ENCODE results near the gene CD86. TPM values are rescaled to one million over a fixed set of nuclear protein-coding genes. Genes with fewer than 3 reads are reported as not detected.

Gene CD86
- total RNA-seq, 1 donor, result not detected

- TF ChIP-seq CTCF (IDR thresholded peaks at IDR 0.05; ENCODE audit: insufficient read depth, low read length), result no peak
- H3K4me3 ChIP-seq (ENCODE audit: low read depth, low read length), result no peak overlapping the region
- no peak for DNase-seq (ENCODE audit: low read depth)
These were observed 2.5 kb downstream of the CD86 start for GRCh38 chr3:122057671-122058070.

- no peak overlapping the region for H3K4me3 ChIP-seq (ENCODE audit: low read depth, low read length)
- TF ChIP-seq CTCF (IDR thresholded peaks at IDR 0.05; ENCODE audit: insufficient read depth, low read length), result no peak
- no peak for DNase-seq (ENCODE audit: low read depth)
These were observed 3.1 kb downstream of the CD86 start for GRCh38 chr3:122058294-122058693.

- no peak for DNase-seq (ENCODE audit: low read depth)
- TF ChIP-seq CTCF (IDR thresholded peaks at IDR 0.05; ENCODE audit: insufficient read depth, low read length), result no peak
- no peak overlapping the region for H3K4me3 ChIP-seq (ENCODE audit: low read depth, low read length)
These were observed 5.0 kb downstream of the CD86 start for GRCh38 chr3:122060040-122060698.

- no peak overlapping the region for H3K4me3 ChIP-seq (ENCODE audit: low read depth, low read length)
- DNase-seq (ENCODE audit: low read depth), result no peak
- TF ChIP-seq CTCF (IDR thresholded peaks at IDR 0.05; ENCODE audit: insufficient read depth, low read length), result no peak
These were observed 8.7 kb downstream of the CD86 start for GRCh38 chr3:122063908-122064307.

GRCh38 chr3:122064326-122064725, 9.2 kb downstream of the CD86 start:
- DNase-seq (ENCODE audit: low read depth), result no peak
- no peak for TF ChIP-seq CTCF (IDR thresholded peaks at IDR 0.05; ENCODE audit: insufficient read depth, low read length)

GRCh38 chr3:122066331-122067213, 11.4 kb downstream of the CD86 start:
- TF ChIP-seq CTCF (IDR thresholded peaks at IDR 0.05; ENCODE audit: insufficient read depth, low read length), result no peak
- no peak for DNase-seq (ENCODE audit: low read depth)
- no peak overlapping the region for H3K4me3 ChIP-seq (ENCODE audit: low read depth, low read length)

More at GRCh38 chr3:122064326-122064725, 9.2 kb downstream of the CD86 start:
- H3K4me3 ChIP-seq (ENCODE audit: low read depth, low read length), result no peak overlapping the region

Data from fibroblast of the aortic adventitia (primary cell).